ENCODE measurements around the gene LRRC59.
A peak's percentile ranks its signal among the peaks of the same experiment; 100 is the strongest.

LRRC59 gene

DNA sequence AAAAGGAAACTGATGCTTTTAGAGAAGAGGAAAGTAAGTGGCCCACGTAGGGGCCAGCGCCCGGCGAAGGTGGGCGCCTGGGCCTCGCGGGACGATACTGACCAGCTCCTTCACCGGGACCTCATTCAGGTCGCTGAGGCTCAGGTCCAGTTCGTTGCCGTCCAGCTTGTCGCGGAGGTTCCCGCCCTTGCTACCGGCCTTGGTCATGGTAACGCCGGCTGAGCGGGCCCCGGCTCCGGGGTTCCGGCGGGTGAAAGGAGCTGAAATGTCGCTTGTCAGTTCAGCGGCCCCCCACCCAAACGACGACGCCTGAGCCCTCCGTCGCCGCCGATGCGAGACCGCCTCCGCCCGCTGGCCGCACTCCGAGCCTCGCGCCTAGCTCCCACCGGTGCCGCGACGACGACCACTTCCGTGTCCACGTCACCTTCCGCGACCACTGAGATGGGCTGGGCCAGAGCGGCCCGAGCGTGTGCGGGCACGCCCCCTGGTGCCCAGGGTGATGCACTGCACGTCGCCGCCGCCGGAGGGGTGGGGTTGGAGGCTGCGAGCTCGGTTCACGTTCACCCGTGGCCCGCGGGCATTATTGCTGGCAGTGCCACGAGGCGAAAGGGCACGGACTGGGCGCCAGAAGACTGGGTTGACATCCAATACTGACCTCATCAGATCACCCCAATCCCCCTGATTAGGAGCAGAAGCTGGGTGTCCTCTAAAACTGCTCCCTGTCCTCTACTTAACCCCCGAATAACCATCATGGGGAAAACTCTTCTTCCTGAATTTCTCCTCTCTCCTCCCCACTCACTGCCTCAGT is at the start of gene LRRC59:
LRRC59 (minus strand) TSS at position 413 of the 808 bp plus-strand sequence; CDS start at position 207, 206 bp downstream.
- DNase-seq (ENCODE audit: low read depth), result peak; percentile 83
- H3K4me3 ChIP-seq (replicated peaks; ENCODE audit: low read depth, low read length), result peak within 1 kb of the TSS; percentile 99
- TF ChIP-seq, protein P1, sequence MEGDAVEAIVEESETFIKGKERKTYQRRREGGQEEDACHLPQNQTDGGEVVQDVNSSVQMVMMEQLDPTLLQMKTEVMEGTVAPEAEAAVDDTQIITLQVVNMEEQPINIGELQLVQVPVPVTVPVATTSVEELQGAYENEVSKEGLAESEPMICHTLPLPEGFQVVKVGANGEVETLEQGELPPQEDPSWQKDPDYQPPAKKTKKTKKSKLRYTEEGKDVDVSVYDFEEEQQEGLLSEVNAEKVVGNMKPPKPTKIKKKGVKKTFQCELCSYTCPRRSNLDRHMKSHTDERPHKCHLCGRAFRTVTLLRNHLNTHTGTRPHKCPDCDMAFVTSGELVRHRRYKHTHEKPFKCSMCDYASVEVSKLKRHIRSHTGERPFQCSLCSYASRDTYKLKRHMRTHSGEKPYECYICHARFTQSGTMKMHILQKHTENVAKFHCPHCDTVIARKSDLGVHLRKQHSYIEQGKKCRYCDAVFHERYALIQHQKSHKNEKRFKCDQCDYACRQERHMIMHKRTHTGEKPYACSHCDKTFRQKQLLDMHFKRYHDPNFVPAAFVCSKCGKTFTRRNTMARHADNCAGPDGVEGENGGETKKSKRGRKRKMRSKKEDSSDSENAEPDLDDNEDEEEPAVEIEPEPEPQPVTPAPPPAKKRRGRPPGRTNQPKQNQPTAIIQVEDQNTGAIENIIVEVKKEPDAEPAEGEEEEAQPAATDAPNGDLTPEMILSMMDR (IDR thresholded peaks at IDR 0.05; ENCODE audit: low read length, missing control alignments), result peak; percentile 82

DNA sequence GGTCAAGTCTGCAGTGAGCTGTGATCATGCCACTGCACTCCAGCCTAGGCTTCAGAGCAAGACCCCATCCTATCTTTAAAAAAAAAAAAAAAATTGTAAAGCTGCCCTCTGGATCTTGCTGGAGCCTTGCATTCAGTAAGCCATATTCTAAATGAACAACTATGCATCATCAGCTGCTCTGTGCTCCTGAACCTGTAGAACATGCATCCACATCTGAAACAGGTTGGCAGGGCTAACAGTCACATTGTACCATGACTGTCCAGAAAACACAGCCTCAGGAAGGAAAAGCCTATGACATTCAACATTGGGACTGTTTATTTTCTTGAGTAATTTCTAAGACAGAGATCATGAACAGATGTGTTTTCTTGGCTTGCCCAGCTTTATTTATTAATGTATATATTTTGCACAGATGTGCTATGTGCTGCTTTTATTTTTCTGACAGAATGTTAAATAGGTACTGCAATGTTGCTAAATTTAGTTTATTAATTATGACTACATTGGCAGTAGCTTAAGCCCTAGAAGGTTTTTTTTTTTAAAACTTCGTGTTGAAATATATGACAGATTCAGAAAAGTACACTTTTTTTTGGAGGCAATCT is 48.5 kb upstream of the LRRC59 start:
- TF ChIP-seq, protein P1 (IDR thresholded peaks at IDR 0.05; ENCODE audit: low read length, missing control alignments), result no peak
- no peak overlapping the region for H3K4me3 ChIP-seq (replicated peaks; ENCODE audit: low read depth, low read length)
- DNase-seq (ENCODE audit: low read depth), result no peak

DNA sequence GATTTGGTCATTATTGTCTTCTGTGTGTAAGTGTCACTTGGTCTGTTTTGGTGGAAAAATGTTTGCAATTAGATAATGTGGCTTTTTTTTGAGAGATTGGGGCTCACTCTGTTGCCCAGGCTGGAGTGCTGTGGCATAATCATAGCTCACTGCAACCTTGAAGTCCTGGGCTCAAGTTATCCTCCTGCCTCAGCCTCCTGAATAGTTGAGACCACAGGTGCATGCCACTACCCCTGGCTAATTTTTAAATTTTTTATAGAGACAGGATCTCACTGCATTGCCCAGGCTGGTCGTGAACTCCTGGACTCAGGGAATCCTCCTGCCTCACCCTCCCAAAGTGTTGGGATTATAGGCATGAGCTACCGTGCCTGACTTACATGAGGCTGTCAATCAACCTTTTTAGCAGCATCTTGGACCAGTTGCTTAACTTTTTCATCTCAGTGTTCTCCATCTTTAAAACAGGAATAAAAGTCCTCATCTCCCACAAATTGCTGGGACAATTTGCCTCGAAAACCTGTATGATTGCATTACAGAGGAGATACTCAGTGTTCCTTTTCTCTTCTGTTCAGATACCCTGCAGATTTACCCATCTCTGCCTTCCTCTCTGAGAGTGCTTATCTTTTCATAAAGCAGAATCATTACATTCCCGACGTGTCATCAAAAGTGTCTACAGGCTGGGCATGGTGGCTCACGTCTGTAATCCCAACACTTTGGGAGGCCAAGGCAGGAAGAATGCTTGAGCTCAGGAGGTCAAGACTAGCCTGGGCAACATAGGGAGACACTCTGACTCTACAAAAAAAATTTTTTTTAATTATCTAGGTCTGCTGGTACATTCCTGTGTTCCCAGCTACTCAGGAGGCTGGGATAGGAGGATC is 47.8 kb upstream of the LRRC59 start:
- H3K4me3 ChIP-seq (replicated peaks; ENCODE audit: low read depth, low read length), result no peak overlapping the region
- TF ChIP-seq, protein P1 (IDR thresholded peaks at IDR 0.05; ENCODE audit: low read length, missing control alignments), result no peak
- no peak for DNase-seq (ENCODE audit: low read depth)

DNA sequence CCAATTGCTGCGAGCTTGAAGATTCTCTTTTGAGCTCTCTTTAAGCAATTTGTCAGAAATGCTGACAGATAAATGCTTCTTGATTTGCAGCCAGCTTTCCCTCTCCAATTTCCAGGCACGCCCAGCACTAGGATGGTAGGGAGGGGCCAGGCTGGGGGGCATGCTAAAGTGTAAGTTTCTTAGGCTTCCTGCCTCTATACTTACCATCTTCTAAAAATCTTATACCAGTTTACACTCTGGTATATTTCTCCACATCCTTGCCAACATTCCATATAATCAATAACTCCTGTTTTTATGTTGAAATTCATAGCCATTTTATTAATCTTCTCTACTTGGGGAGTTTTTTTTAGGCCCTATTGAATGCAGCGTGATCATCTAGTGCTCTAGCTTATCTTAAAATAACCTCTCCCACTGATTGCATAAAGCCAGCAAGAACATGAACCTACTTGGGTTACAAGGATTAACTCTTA is 46.2 kb upstream of the LRRC59 start:
- H3K4me3 ChIP-seq (replicated peaks; ENCODE audit: low read depth, low read length), result no peak overlapping the region
- TF ChIP-seq, protein P1 (IDR thresholded peaks at IDR 0.05; ENCODE audit: low read length, missing control alignments), result no peak
- DNase-seq (ENCODE audit: low read depth), result peak; percentile 27

DNA sequence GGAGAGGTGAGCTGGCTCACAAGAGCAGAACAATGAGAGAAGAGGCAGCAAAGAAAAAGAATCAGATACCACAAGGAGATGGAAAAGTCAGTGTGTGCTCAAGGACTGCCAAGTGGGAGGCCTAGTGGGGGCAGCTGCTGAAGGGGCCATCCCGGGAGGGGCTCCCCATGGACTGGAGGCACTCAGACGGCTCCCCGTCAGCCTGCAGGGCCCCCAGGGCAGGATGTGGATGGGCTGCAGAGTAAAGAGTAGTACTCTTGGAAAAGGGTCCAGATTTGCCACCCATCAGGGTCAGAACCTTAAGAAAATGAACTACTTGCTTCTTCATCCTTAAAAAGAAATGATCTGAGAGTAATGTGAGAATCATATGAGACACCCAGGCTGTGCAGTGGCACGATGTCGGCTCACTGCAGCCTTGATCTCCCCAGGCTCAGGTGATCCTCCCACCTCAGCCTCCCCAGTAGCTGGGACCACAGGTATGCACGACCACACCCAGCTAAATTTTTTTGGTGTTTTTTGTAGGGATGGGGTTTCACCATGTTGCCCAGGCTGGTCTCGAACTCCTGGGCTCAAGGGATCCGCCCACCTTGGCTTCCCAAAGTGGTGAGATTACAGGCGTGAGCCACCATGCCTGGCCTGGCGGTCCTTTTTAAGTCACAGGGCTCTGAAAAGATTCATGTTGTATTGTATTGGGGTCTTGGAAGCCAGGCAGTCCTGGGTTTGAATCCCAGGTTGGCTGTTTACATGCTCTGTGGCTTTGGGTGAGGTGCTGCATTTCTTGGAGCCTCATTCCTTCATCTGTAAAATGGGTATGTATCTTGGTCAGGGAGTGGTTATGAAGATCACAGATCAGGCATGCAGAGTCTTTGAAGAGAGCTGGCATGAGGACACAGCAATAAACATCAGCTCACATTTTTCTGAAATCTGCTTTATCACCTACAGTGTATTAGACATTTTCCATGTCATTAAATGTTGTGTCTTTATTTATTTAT is 43.8 kb upstream of the LRRC59 start:
- DNase-seq (ENCODE audit: low read depth), result no peak
- no peak overlapping the region for H3K4me3 ChIP-seq (replicated peaks; ENCODE audit: low read depth, low read length)
- TF ChIP-seq, protein P1 (IDR thresholded peaks at IDR 0.05; ENCODE audit: low read length, missing control alignments), result no peak

Measured in fibroblast of pulmonary artery (primary cell).